OCI-LY7 (cell line): ENCODE measurements around the gene RALGAPA2.

ENCODE experiments used
- CTCF ChIP-seq: fragments of 200-600 bp; sonication (generic); conservative IDR thresholded peaks from 2 replicates; pipeline ENCODE4 v1.5.1; 2014; ENCODE audit warnings: mild to moderate bottlenecking, antibody characterized with exemption, low read length, moderate library complexity, mixed read lengths
- EZH2phosphoT487 ChIP-seq: fragments of 200-600 bp; sonication (generic); IDR thresholded peaks from 2 replicates; pipeline ENCODE4 v1.6.1; 2018; ENCODE audit warnings: low read depth, borderline replicate concordance, mild to moderate bottlenecking, mixed run types, antibody characterized with exemption, low read length, moderate library complexity, mixed read lengths

DNA sequence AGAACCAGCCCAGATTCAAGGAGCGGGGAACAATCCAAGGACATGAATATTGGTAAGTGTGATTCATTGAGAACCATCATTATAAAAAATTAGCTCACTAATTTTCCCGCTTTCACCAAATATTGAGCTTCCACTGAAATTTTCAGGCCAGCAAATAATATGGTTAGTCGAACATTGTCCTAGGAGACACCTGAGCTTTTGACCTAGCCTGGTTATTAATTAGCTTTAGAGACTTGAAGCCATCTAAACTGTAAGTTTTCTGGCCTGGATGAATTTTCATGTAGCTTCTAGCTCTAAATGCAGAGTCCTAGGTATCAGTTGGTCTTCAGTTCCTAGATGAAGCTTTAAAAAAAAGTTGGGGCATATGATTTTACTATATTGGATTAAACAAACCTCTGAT lies 17.1 kb upstream of the RALGAPA2 start:
- no peak for TF ChIP-seq CTCF
- TF ChIP-seq EZH2phosphoT487 = no peak
